ENCODE results near the gene KDM8.

Gene KDM8

GRCh38 chr16:27228621-27229501 is 25.5 kb downstream of the KDM8 start:
- no peak for DNase-seq

GRCh38 chr16:27229891-27230470 is 26.7 kb downstream of the KDM8 start:
- DNase-seq, result no peak

- no peak for DNase-seq
Measured at GRCh38 chr16:27230562-27231001, 27.3 kb downstream of the KDM8 start.

- no peak for DNase-seq
Measured at GRCh38 chr16:27231692-27232060, 28.4 kb downstream of the KDM8 start.

GRCh38 chr16:27232061-27232900 is 29.0 kb downstream of the KDM8 start:
- peak in 19 of 51 donors; percentile 14 to 69 (median 34) for DNase-seq

GRCh38 chr16:27232901-27233625 is 29.7 kb downstream of the KDM8 start:
- DNase-seq, result no peak

GRCh38 chr16:27233731-27234130 is 30.4 kb downstream of the KDM8 start:
- no peak for DNase-seq

GRCh38 chr16:27234171-27234570 is 30.8 kb downstream of the KDM8 start:
- DNase-seq, result no peak

- DNase-seq, result no peak
Measured at GRCh38 chr16:27234603-27235002, 31.3 kb downstream of the KDM8 start.

- peak in 38 of 51 donors; percentile 9 to 77 (median 46) for DNase-seq
Measured at GRCh38 chr16:27235055-27235937, 32.0 kb downstream of the KDM8 start.

- no peak for DNase-seq
Measured at GRCh38 chr16:27235938-27236245, 32.6 kb downstream of the KDM8 start.

GRCh38 chr16:27236635-27237218 is 33.4 kb downstream of the KDM8 start:
- no peak for DNase-seq

GRCh38 chr16:27237219-27238015 is 34.1 kb downstream of the KDM8 start:
- DNase-seq, result peak in 1 of 51 donors; percentile 16

- DNase-seq, result no peak
Measured at GRCh38 chr16:27238016-27238587, 34.8 kb downstream of the KDM8 start.

- DNase-seq, result no peak
Measured at GRCh38 chr16:27238591-27238990, 35.3 kb downstream of the KDM8 start.

GRCh38 chr16:27239026-27239425 is 35.7 kb downstream of the KDM8 start:
- DNase-seq, result no peak

- DNase-seq, result no peak
Measured at GRCh38 chr16:27239906-27240655, 36.8 kb downstream of the KDM8 start.

- no peak for DNase-seq
Measured at GRCh38 chr16:27240948-27241531, 37.7 kb downstream of the KDM8 start.
